Measurements from ENCODE around the gene MRPL20.

Gene MRPL20

GRCh38 chr1:1359664-1360468 lies 47.2 kb downstream of the MRPL20 start:
- DNase-seq: no peak

GRCh38 chr1:1359308-1359663 lies 47.8 kb downstream of the MRPL20 start:
- no peak for DNase-seq

- DNase-seq: no peak
These were observed 48.4 kb downstream of the MRPL20 start, which contains the start of gene MXRA8 for GRCh38 chr1:1358433-1359271. Gene MXRA8, minus strand, starts transcription at chr1:1358555. Its CDS starts 51 bp downstream, at chr1:1358504.

- DNase-seq: no peak
These were observed 49.1 kb downstream of the MRPL20 start for GRCh38 chr1:1357871-1358432.

- DNase-seq: no peak
These were observed 50.2 kb downstream of the MRPL20 start for GRCh38 chr1:1356796-1357401.

GRCh38 chr1:1356166-1356795 lies 50.8 kb downstream of the MRPL20 start:
- DNase-seq: no peak

- no peak for DNase-seq
These were observed 51.7 kb downstream of the MRPL20 start for GRCh38 chr1:1355416-1355815.

GRCh38 chr1:1354271-1355247 lies 52.5 kb downstream of the MRPL20 start:
- no peak for DNase-seq

GRCh38 chr1:1353389-1354151 lies 53.5 kb downstream of the MRPL20 start:
- no peak for DNase-seq

- no peak for DNase-seq
These were observed 54.2 kb downstream of the MRPL20 start for GRCh38 chr1:1352786-1353388.

Measured in CD4-positive, alpha-beta T cell treated with Interleukin-1 beta for 1 hour (primary cell).